MM.1S (cell line): ENCODE data around the gene PDK1.

ENCODE experiments used
- DNase-seq: peaks from one replicate; pipeline ENCODE4 v3.0.0-alpha.2; 2015
- H2AFZ ChIP-seq: fragments of 300-600 bp; sonication (generic); 2 replicates; pipeline ENCODE4 v1.6.0; 2016; ENCODE audit warnings: antibody characterized with exemption, low read length
- H3F3A ChIP-seq: fragments of 300-600 bp; sonication (generic); 2 replicates; pipeline ENCODE4 v1.6.1; 2016; ENCODE audit warnings: mild to moderate bottlenecking, antibody characterized with exemption, low read length, moderate library complexity, mixed read lengths; ENCODE audit not compliant: insufficient read depth
- H3K27ac ChIP-seq: fragments of 300-600 bp; sonication (generic); 2 replicates; pipeline ENCODE4 v1.5.1; 2016; ENCODE audit warnings: mild to moderate bottlenecking, low read length
- H3K27me3 ChIP-seq: fragments of 300-600 bp; sonication (generic); replicated peaks from 2 replicates; pipeline ENCODE4 v1.6.0; 2016; ENCODE audit warnings: low read length; ENCODE audit not compliant: insufficient read depth
- H3K36me3 ChIP-seq: fragments of 300-600 bp; sonication (generic); replicated peaks from 2 replicates; pipeline ENCODE4 v1.6.1; 2016; ENCODE audit warnings: mild to moderate bottlenecking, low read length, mixed read lengths; ENCODE audit not compliant: insufficient read depth
- H3K4me1 ChIP-seq: fragments of 300-600 bp; sonication (generic); 2 replicates; pipeline ENCODE4 v1.6.1; 2016; ENCODE audit warnings: low read length, mixed read lengths
- H3K4me2 ChIP-seq: fragments of 300-600 bp; sonication (generic); 2 replicates; pipeline ENCODE4 v1.6.0; 2016; ENCODE audit warnings: low read depth, low read length
- H3K4me3 ChIP-seq: fragments of 300-600 bp; sonication (generic); 2 replicates; pipeline ENCODE4 v1.5.1; 2016; ENCODE audit warnings: low read length, mixed read lengths
- H3K79me2 ChIP-seq: fragments of 300-600 bp; sonication (generic); 2 replicates; pipeline ENCODE4 v1.6.1; 2016; ENCODE audit warnings: mixed run types, low read length, mixed read lengths
- H3K9ac ChIP-seq: fragments of 300-600 bp; sonication (generic); 2 replicates; pipeline ENCODE4 v1.6.1; 2016; ENCODE audit warnings: low read length, mixed read lengths
- H3K9me2 ChIP-seq: fragments of 300-600 bp; sonication (generic); replicated peaks from 2 replicates; pipeline ENCODE4 v1.6.1; 2016; ENCODE audit warnings: mild to moderate bottlenecking, low read length, mixed read lengths; ENCODE audit not compliant: insufficient read depth
- H3K9me3 ChIP-seq: fragments of 300-600 bp; sonication (generic); replicated peaks from 2 replicates; pipeline ENCODE4 v1.6.1; 2016; ENCODE audit warnings: mild to moderate bottlenecking, low read length, mixed read lengths; ENCODE audit not compliant: insufficient read depth
- H4K20me1 ChIP-seq: fragments of 300-600 bp; sonication (generic); 2 replicates; pipeline ENCODE4 v1.6.1; 2016; ENCODE audit warnings: mild to moderate bottlenecking, low read length, moderate library complexity, mixed read lengths; ENCODE audit not compliant: insufficient read depth
- EZH2 ChIP-seq: fragments of 300-600 bp; sonication (generic); optimal IDR thresholded peaks from 2 replicates; pipeline ENCODE3; 2017; ENCODE audit warnings: low read depth, mild to moderate bottlenecking, antibody characterized with exemption, low read length, mixed read lengths
- EZH2phosphoT487 ChIP-seq: fragments of 300-600 bp; sonication (generic); IDR thresholded peaks from 2 replicates; pipeline ENCODE4 v1.6.1; 2018; ENCODE audit warnings: antibody characterized with exemption, low read length
- TF ChIP-seq, protein P1 (sequence below): fragments of 300-600 bp; sonication (generic); IDR thresholded peaks from 2 replicates; pipeline ENCODE4 v1.5.1; 2016; ENCODE audit warnings: antibody characterized with exemption, low read length, mixed read lengths

PDK1 gene

DNA sequence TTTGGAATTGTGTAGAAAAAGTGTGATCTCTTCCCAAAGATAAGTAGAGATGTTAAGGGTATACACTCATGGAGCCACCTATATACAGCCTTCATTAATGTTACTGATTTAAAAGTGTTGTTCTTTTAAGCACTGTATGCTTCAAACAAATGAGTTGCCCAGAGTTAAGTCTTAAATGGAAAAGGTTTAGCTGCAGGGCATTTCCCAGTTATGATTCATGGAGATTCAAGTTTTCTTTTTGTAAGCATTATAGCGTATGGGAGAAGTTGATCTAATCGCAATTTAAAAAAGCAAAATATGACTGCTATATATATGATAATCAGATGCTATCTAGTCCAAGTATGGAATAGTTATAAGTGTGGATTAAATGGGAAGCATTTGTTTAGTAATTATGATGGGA lies 4.8 kb downstream of the PDK1 start:
- peak overlapping the region; percentile 90; the same call in 1 of the 2 replicates for H3K27ac ChIP-seq
- H4K20me1 ChIP-seq = no peaks in the 10 kb centered on the region
- no peaks in the 10 kb centered on the region for H3K9me3 ChIP-seq
- no peaks in the 10 kb centered on the region for H3K9me2 ChIP-seq
- H3K27me3 ChIP-seq = no peaks in the 10 kb centered on the region
- peaks cover 30% of the 10 kb centered on the region for H3K4me1 ChIP-seq
- peaks cover 57% of the 10 kb centered on the region for H3F3A ChIP-seq
- peak overlapping the region; percentile 78 for H3K4me2 ChIP-seq
- H2AFZ ChIP-seq = no peak overlapping the region
- H3K36me3 ChIP-seq = peaks cover 28% of the 10 kb centered on the region
- peaks cover 99% of the 10 kb centered on the region for H3K79me2 ChIP-seq
- H3K9ac ChIP-seq = peak overlapping the region; percentile 29
- no peak for DNase-seq
- TF ChIP-seq EZH2 (no peak), EZH2phosphoT487 (no peak)
- TF ChIP-seq, protein P1, sequence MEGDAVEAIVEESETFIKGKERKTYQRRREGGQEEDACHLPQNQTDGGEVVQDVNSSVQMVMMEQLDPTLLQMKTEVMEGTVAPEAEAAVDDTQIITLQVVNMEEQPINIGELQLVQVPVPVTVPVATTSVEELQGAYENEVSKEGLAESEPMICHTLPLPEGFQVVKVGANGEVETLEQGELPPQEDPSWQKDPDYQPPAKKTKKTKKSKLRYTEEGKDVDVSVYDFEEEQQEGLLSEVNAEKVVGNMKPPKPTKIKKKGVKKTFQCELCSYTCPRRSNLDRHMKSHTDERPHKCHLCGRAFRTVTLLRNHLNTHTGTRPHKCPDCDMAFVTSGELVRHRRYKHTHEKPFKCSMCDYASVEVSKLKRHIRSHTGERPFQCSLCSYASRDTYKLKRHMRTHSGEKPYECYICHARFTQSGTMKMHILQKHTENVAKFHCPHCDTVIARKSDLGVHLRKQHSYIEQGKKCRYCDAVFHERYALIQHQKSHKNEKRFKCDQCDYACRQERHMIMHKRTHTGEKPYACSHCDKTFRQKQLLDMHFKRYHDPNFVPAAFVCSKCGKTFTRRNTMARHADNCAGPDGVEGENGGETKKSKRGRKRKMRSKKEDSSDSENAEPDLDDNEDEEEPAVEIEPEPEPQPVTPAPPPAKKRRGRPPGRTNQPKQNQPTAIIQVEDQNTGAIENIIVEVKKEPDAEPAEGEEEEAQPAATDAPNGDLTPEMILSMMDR = no peak
- H3K4me3 ChIP-seq = peak overlapping the region; percentile 51

DNA sequence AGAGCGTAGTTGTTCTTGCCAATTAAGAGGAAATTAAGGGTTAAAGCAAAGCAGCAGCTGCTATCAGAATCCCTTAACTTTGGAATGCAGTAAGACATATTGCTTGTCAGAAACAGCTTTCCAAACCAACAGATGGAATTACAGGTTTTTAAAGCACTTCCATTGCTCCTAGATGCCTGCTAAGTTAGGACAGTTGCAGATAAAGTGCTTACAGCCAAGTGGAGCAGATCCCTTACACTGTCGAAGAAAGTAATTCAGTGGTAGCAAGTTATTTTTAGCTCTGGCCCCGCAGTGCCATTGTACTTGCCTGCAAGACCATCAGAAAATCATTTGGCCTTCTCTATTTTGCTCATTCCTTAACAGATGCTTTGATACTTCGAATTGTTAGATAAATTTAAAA lies 5.4 kb downstream of the PDK1 start:
- peak; percentile 62 for DNase-seq
- peaks cover 100% of the 10 kb centered on the region for H3K79me2 ChIP-seq
- H3K4me1 ChIP-seq = peaks cover 30% of the 10 kb centered on the region
- H3K4me2 ChIP-seq = peak overlapping the region; percentile 78
- H3K9ac ChIP-seq = peak overlapping the region; percentile 29
- peaks cover 33% of the 10 kb centered on the region for H3K36me3 ChIP-seq
- no peaks in the 10 kb centered on the region for H4K20me1 ChIP-seq
- no peaks in the 10 kb centered on the region for H3K27me3 ChIP-seq
- H3K27ac ChIP-seq = peak overlapping the region; percentile 90; the same call in 1 of the 2 replicates
- peak overlapping the region; percentile 51 for H3K4me3 ChIP-seq
- H3K9me3 ChIP-seq = no peaks in the 10 kb centered on the region
- no peak for TF ChIP-seq EZH2
- TF ChIP-seq, protein P1 = no peak
- no peak for TF ChIP-seq EZH2phosphoT487
- peaks cover 57% of the 10 kb centered on the region for H3F3A ChIP-seq
- H3K9me2 ChIP-seq = no peaks in the 10 kb centered on the region
- H2AFZ ChIP-seq = no peak overlapping the region

DNA sequence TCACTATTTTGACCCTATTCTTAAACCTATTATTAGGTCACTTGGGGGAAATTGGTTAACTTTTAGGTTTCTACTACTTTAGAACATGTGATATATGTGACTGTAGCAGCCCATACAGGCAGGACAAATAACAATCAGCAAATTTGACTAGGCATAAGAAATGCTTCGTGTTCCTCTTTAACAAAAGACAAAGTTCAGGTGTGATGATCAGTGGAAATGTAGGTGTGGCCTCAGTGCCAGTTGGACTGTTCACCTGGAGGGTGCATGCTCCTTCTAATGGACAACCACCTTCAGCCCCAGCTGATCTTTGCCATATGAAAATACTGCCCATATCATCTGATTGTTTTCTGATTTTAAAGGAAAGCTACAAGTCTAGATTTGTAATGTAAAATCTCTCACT lies 6.4 kb downstream of the PDK1 start:
- Histone ChIP-seq H3K4me2 (peak overlapping the region; percentile 78), H3K9me3 (no peaks in the 10 kb centered on the region), H3K4me3 (no peak overlapping the region), H3K9me2 (no peaks in the 10 kb centered on the region), H3K79me2 (peaks cover 100% of the 10 kb centered on the region), H2AFZ (no peak overlapping the region), H3F3A (peaks cover 51% of the 10 kb centered on the region), H3K9ac (peak overlapping the region; percentile 29; the same call in 1 of the 2 replicates), H4K20me1 (no peaks in the 10 kb centered on the region), H3K27me3 (no peaks in the 10 kb centered on the region), H3K27ac (peak overlapping the region; percentile 90), H3K36me3 (peaks cover 43% of the 10 kb centered on the region), H3K4me1 (peaks cover 33% of the 10 kb centered on the region)
- TF ChIP-seq, protein P1 = no peak
- TF ChIP-seq EZH2 (no peak), EZH2phosphoT487 (no peak)
- DNase-seq = peak; percentile 59
